Left renal cortex interstitium (tissue), 4 donors: ENCODE measurements around the gene APOL1. TPM values are rescaled to one million over a fixed set of nuclear protein-coding genes. Genes with fewer than 3 reads are reported as not detected.
"Not testable (repeated sequence)": the region's sequence is repeated elsewhere in the genome, so short reads cannot be mapped to it uniquely, and the experiment has no call there.

ENCODE experiments used
- DNase-seq, 4 donors: peaks; one replicate each; pipeline ENCODE4 v3.0.0-alpha.2; 2013; ENCODE audit warnings: low read depth in 4 of 4, low spot score in 2 of 4, missing footprints in 1 of 4
- polyA plus RNA-seq, 4 donors: library from polyadenylated mRNA; unstranded; fragments of 120-200 nt; gene quantifications; one replicate each; pipeline ENCODE4 v1.2.1, GENCODE V29; 2013; ENCODE audit not compliant: insufficient read length in 4 of 4

The APOL1 gene
- polyA plus RNA-seq: 10 to 100 TPM in 3 of 4 donors, 1 to 10 TPM in 1; 9.9 to 16.0 (median 12.0) TPM

- no peak for DNase-seq
These were observed at the start of gene APOL1 for GRCh38 chr22:36252754-36253522. TSS of gene APOL1 (plus strand) at chr22:36253133. CDS start at chr22:36254956, 1,823 bp downstream.

- not testable (repeated sequence) for DNase-seq
These were observed 49.5 kb upstream of the APOL1 start for GRCh38 chr22:36203441-36203840.

GRCh38 chr22:36204001-36204631 lies 48.8 kb upstream of the APOL1 start:
- no peak for DNase-seq

GRCh38 chr22:36204632-36205015 lies 48.3 kb upstream of the APOL1 start:
- DNase-seq: no peak

- DNase-seq: not testable (repeated sequence)
These were observed 47.4 kb upstream of the APOL1 start for GRCh38 chr22:36205573-36205972.

- DNase-seq: no peak
These were observed 46.7 kb upstream of the APOL1 start for GRCh38 chr22:36206255-36206654.

GRCh38 chr22:36208162-36208765 lies 44.7 kb upstream of the APOL1 start:
- no peak for DNase-seq

GRCh38 chr22:36208914-36209313 lies 44.0 kb upstream of the APOL1 start:
- DNase-seq: no peak

GRCh38 chr22:36209488-36209908 lies 43.4 kb upstream of the APOL1 start:
- DNase-seq: not testable (repeated sequence)

- DNase-seq: no peak
These were observed 42.7 kb upstream of the APOL1 start for GRCh38 chr22:36210224-36210623.

- no peak for DNase-seq
These were observed 41.6 kb upstream of the APOL1 start for GRCh38 chr22:36211237-36211861.

GRCh38 chr22:36212901-36213300 lies 40.0 kb upstream of the APOL1 start:
- DNase-seq: no peak

GRCh38 chr22:36213586-36213985 lies 39.3 kb upstream of the APOL1 start:
- no peak for DNase-seq

GRCh38 chr22:36215981-36216380 lies 37.0 kb upstream of the APOL1 start:
- DNase-seq: no peak

GRCh38 chr22:36218648-36219193 lies 34.2 kb upstream of the APOL1 start:
- no peak for DNase-seq

GRCh38 chr22:36220451-36220921 lies 32.4 kb upstream of the APOL1 start:
- no peak for DNase-seq

- DNase-seq: no peak
These were observed 30.9 kb upstream of the APOL1 start for GRCh38 chr22:36221799-36222751.

- no peak for DNase-seq
These were observed 30.0 kb upstream of the APOL1 start for GRCh38 chr22:36222887-36223450.

- DNase-seq: no peak
These were observed 29.4 kb upstream of the APOL1 start for GRCh38 chr22:36223504-36223903.
